H1 (cell line): ENCODE measurements around the gene TDRD1.

Experiments used
- CTCF ChIP-seq, 3 experiments: IDR thresholded peaks; 1 replicate in 2 of 3; 2 replicates in 1 of 3; pipeline versions ENCODE4 v1.5.1 to v1.6.1; 2011; ENCODE audit warnings: low read length in 3 of 3, mild to moderate bottlenecking in 3 of 3, inconsistent platforms in 2 of 3, low read depth in 1 of 3, moderate library complexity in 1 of 3; ENCODE audit not compliant: insufficient read depth in 1 of 3; ENCODE audit errors: control extremely low read depth in 1 of 3
- E2F6 ChIP-seq: IDR thresholded peaks from 2 replicates; pipeline ENCODE4 v1.6.1; 2012; ENCODE audit warnings: inconsistent platforms
- KDM1A ChIP-seq: fragments of 200-600, 300-600 bp; sonication (generic); IDR thresholded peaks from 2 replicates; pipeline ENCODE4 v1.7.1; 2016; ENCODE audit warnings: mild to moderate bottlenecking, low read length, borderline replicate concordance
- MAFK ChIP-seq: IDR thresholded peaks from 2 replicates; pipeline ENCODE4 v1.6.1; 2012; ENCODE audit warnings: low read depth, mild to moderate bottlenecking, improper control_type of control experiment, low read length
- MAX ChIP-seq: IDR thresholded peaks from 2 replicates; pipeline ENCODE4 v1.6.1; 2012; ENCODE audit warnings: inconsistent platforms
- POLR2AphosphoS5 ChIP-seq: IDR thresholded peaks from 2 replicates; pipeline ENCODE4 v1.6.1; 2011; ENCODE audit warnings: low read depth, low read length
- RXRA ChIP-seq: IDR thresholded peaks from 2 replicates; pipeline ENCODE4 v1.6.1; 2011; ENCODE audit warnings: low read depth, mild to moderate bottlenecking, low read length, moderate library complexity; ENCODE audit not compliant: insufficient read depth
- TBP ChIP-seq: IDR thresholded peaks from 2 replicates; pipeline ENCODE4 v1.6.1; 2011; ENCODE audit warnings: low read depth, low read length, improper control_type of control experiment
- TCF12 ChIP-seq: IDR thresholded peaks from 2 replicates; pipeline ENCODE4 v1.6.1; 2011; ENCODE audit warnings: low read depth, mild to moderate bottlenecking, low read length
- TEAD4 ChIP-seq: IDR thresholded peaks from 2 replicates; pipeline ENCODE4 v1.6.1; 2012; ENCODE audit warnings: low read depth, low read length, inconsistent platforms, mixed read lengths
- TF ChIP-seq, protein P1 (sequence below): IDR thresholded peaks from 2 replicates; pipeline ENCODE4 v1.6.1; 2011; ENCODE audit warnings: low read length, improper control_type of control experiment

- TF ChIP-seq TBP (no peak), KDM1A (no peak), MAX (no peak), CTCF (IDR thresholded peaks at IDR 0.05; ENCODE audit: control extremely low read depth in 1 of 3, insufficient read depth in 1 of 3, low read depth in 1 of 3, low read length in 3 of 3) (no peak), TCF12 (no peak), E2F6 (no peak), MAFK (no peak), POLR2AphosphoS5 (no peak), RXRA (no peak), TEAD4 (no peak)
- TF ChIP-seq, protein P1, sequence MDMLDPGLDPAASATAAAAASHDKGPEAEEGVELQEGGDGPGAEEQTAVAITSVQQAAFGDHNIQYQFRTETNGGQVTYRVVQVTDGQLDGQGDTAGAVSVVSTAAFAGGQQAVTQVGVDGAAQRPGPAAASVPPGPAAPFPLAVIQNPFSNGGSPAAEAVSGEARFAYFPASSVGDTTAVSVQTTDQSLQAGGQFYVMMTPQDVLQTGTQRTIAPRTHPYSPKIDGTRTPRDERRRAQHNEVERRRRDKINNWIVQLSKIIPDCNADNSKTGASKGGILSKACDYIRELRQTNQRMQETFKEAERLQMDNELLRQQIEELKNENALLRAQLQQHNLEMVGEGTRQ: no peak
Observed at GRCh38 chr10:114143160-114143559, 36.0 kb upstream of the TDRD1 start.
